IPS-20b (cell line): ENCODE results near the gene MRPS18B.
"Not testable (repeated sequence)": the region's sequence is repeated elsewhere in the genome, so short reads cannot be mapped to it uniquely, and the experiment has no call there.

Source experiments
- H3K27ac ChIP-seq: one replicate; pipeline ENCODE4 v1.5.1; 2013; ENCODE audit warnings: low read length
- H3K27me3 ChIP-seq: 2 replicates; pipeline ENCODE4 v1.6.1; 2013; ENCODE audit warnings: mild to moderate bottlenecking, low read length, inconsistent platforms; ENCODE audit not compliant: insufficient read depth
- H3K36me3 ChIP-seq: 2 replicates; pipeline ENCODE4 v1.6.1; 2013; ENCODE audit warnings: low read depth, mild to moderate bottlenecking, inconsistent platforms, low read length, moderate library complexity; ENCODE audit not compliant: insufficient read depth
- H3K4me1 ChIP-seq: 2 replicates; pipeline ENCODE4 v1.6.1; 2013; ENCODE audit warnings: mild to moderate bottlenecking, control low read depth, inconsistent platforms, low read length, moderate library complexity; ENCODE audit not compliant: insufficient read depth
- H3K4me3 ChIP-seq: 2 replicates; pipeline ENCODE4 v1.5.1; 2013; ENCODE audit warnings: mild to moderate bottlenecking, low read length, inconsistent platforms
- H3K9ac ChIP-seq: 2 replicates; pipeline ENCODE4 v1.6.1; 2013; ENCODE audit warnings: low read depth, mild to moderate bottlenecking, inconsistent platforms, low read length, moderate library complexity
- H3K9me3 ChIP-seq: 2 replicates; pipeline ENCODE4 v1.6.1; 2013; ENCODE audit warnings: mild to moderate bottlenecking, low read depth, low read length, inconsistent platforms; ENCODE audit not compliant: insufficient read depth

The MRPS18B gene

GRCh38 chr6:30647242-30648116 lies 29.8 kb downstream of the MRPS18B start:
- H3K4me3 ChIP-seq = peak overlapping the region; percentile 89
- H3K27me3 ChIP-seq = no peaks in the 10 kb centered on the region
- H3K9ac ChIP-seq = peak overlapping the region; percentile 92
- peaks cover 5% of the 10 kb centered on the region; the same call in 1 of the 2 replicates for H3K4me1 ChIP-seq
- H3K36me3 ChIP-seq = peaks cover 53% of the 10 kb centered on the region
- H3K9me3 ChIP-seq = no peaks in the 10 kb centered on the region
- peak overlapping the region; percentile 87 for H3K27ac ChIP-seq

- no peaks in the 10 kb centered on the region for H3K27me3 ChIP-seq
- no peak overlapping the region for H3K9ac ChIP-seq
- no peak overlapping the region for H3K27ac ChIP-seq
- peaks cover 60% of the 10 kb centered on the region for H3K36me3 ChIP-seq
- peaks cover under 1% of the 10 kb centered on the region; the same call in 1 of the 2 replicates for H3K4me1 ChIP-seq
- H3K9me3 ChIP-seq = no peaks in the 10 kb centered on the region
- H3K4me3 ChIP-seq = no peak overlapping the region
Observed at GRCh38 chr6:30651143-30651542, 33.5 kb downstream of the MRPS18B start.

- no peak overlapping the region for H3K9ac ChIP-seq
- no peak overlapping the region for H3K4me3 ChIP-seq
- H3K4me1 ChIP-seq = no peaks in the 10 kb centered on the region
- no peaks in the 10 kb centered on the region for H3K9me3 ChIP-seq
- no peak overlapping the region for H3K27ac ChIP-seq
- H3K27me3 ChIP-seq = no peaks in the 10 kb centered on the region
- peaks cover 89% of the 10 kb centered on the region for H3K36me3 ChIP-seq
Observed at GRCh38 chr6:30654798-30655742, 37.4 kb downstream of the MRPS18B start.

DNA sequence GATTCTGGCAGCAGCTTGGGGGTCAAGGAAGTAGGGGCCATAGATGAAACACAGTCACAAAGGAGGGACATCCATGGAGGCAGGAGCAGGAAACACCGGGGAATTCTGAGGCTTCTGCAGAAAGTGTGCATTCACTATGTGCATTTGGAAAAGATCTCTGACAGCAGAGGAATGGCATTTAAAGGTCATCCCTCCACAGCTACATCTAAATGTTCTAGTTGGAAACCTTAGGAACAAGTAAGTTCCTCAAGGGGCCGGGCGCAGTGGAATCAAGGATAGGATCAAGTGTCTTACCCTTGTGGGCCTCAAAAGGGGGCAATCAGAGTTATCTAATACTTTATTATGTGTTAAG lies 38.1 kb downstream of the MRPS18B start:
- H3K9me3 ChIP-seq = no peaks in the 10 kb centered on the region
- no peak overlapping the region for H3K9ac ChIP-seq
- H3K27me3 ChIP-seq = no peaks in the 10 kb centered on the region
- no peak overlapping the region for H3K4me3 ChIP-seq
- H3K27ac ChIP-seq = no peak overlapping the region
- peaks cover 92% of the 10 kb centered on the region for H3K36me3 ChIP-seq
- H3K4me1 ChIP-seq = no peaks in the 10 kb centered on the region

DNA sequence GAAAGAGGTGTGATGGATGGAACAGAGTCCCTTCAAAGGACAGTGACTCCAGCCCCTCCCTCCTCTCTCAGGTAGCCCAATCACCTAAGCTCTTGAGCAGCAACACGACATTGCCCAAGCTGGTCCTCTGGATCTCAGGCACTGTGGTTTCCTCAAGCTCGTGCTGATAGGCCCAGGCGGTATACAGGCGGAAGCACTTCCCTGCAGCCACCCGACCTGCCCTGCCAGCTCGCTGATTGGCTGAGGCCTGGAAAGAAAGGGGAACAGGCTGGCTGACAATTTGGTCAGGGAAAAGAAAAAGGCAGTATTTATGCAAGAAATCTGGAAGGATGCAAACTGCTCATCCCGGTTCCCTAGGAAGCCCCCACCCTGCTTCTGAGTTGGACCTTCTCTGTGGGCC lies 38.9 kb downstream of the MRPS18B start:
- Histone ChIP-seq H3K4me3 (no peak overlapping the region), H3K36me3 (peaks cover 88% of the 10 kb centered on the region), H3K9ac (no peak overlapping the region), H3K27ac (no peak overlapping the region), H3K4me1 (no peaks in the 10 kb centered on the region), H3K27me3 (no peaks in the 10 kb centered on the region), H3K9me3 (no peaks in the 10 kb centered on the region)

DNA sequence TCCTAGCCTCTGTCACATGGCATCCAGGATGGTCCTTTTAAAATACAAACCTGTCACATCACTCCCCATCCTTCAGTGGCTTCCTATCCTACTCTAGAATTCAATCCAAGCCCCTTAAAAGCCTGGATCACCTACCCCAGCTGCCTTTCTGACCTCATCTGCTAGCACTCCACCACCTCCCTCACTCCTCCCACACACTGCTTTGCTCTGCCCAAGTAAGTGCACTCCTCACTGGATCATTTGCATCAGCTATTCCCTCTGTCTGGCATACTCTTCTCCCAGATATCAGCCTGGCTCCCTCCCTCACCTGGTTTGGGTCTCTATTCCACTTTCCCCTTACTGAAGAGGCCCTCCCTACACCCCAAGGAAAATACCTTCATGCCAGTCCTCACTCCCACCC lies 39.8 kb downstream of the MRPS18B start:
- Histone ChIP-seq H3K9ac (no peak overlapping the region), H3K4me1 (no peaks in the 10 kb centered on the region), H3K9me3 (no peaks in the 10 kb centered on the region), H3K27ac (no peak overlapping the region), H3K4me3 (no peak overlapping the region), H3K27me3 (no peaks in the 10 kb centered on the region), H3K36me3 (peaks cover 88% of the 10 kb centered on the region)

DNA sequence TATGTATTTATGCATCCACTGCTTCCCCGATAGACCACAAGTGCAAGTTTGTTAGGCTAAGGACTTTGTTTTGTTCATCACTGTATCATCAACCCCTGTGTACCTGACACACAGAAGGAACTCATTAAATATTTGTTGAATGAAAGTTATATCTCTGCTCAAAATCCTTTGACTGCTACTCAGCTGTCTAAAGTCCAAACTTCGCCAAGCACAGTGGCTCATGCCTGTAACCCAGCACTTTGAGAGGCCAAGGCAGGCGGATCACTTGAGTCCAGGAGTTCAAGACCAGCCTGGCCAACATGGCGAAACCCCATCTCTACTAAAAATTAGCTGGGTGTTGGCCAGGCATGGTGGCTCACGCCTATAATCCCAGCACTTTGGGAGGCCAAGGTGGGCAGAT lies 40.3 kb downstream of the MRPS18B start:
- peaks cover 88% of the 10 kb centered on the region for H3K36me3 ChIP-seq
- H3K9me3 ChIP-seq, H3K4me3 ChIP-seq, H3K9ac ChIP-seq, H3K27me3 ChIP-seq, H3K27ac ChIP-seq, H3K4me1 ChIP-seq: not testable (repeated sequence)

- H3K27me3 ChIP-seq = no peaks in the 10 kb centered on the region
- no peak overlapping the region for H3K9ac ChIP-seq
- H3K4me3 ChIP-seq = no peak overlapping the region
- H3K36me3 ChIP-seq = peaks cover 73% of the 10 kb centered on the region
- H3K9me3 ChIP-seq = no peaks in the 10 kb centered on the region
- no peak overlapping the region for H3K27ac ChIP-seq
- H3K4me1 ChIP-seq = no peaks in the 10 kb centered on the region
Observed at GRCh38 chr6:30664994-30665767, 47.5 kb downstream of the MRPS18B start.

GRCh38 chr6:30666300-30666699 lies 48.7 kb downstream of the MRPS18B start:
- H3K27ac ChIP-seq, H3K4me3 ChIP-seq, H3K27me3 ChIP-seq, H3K9ac ChIP-seq, H3K9me3 ChIP-seq, H3K4me1 ChIP-seq: not testable (repeated sequence)
- peaks cover 73% of the 10 kb centered on the region for H3K36me3 ChIP-seq

GRCh38 chr6:30670760-30671527 lies 53.3 kb downstream of the MRPS18B start:
- peaks cover 32% of the 10 kb centered on the region for H3K36me3 ChIP-seq
- no peaks in the 10 kb centered on the region for H3K4me1 ChIP-seq
- no peaks in the 10 kb centered on the region for H3K27me3 ChIP-seq
- no peak overlapping the region for H3K9ac ChIP-seq
- H3K27ac ChIP-seq = no peak overlapping the region
- no peak overlapping the region for H3K4me3 ChIP-seq
- H3K9me3 ChIP-seq = no peaks in the 10 kb centered on the region
